Mesenchymal stem cell (in vitro differentiated cells and primary cell): ENCODE measurements around the gene TRIO.
A peak's percentile ranks its signal among the peaks of the same experiment; 100 is the strongest.

Source experiments
- DNase-seq: peaks from one replicate; pipeline ENCODE4 v3.0.0-alpha.2; 2013
- H2AFZ ChIP-seq: one replicate; pipeline ENCODE4 v1.6.1; 2013; ENCODE audit warnings: low read depth, mild to moderate bottlenecking, control low read depth, inconsistent platforms, low read length, moderate library complexity
- H2AK5ac ChIP-seq: 2 replicates; pipeline ENCODE4 v1.6.1; 2013; ENCODE audit warnings: low read length, moderate library complexity, mild to moderate bottlenecking, inconsistent platforms; ENCODE audit not compliant: severe bottlenecking
- H2BK120ac ChIP-seq: one replicate; pipeline ENCODE4 v1.6.1; 2013; ENCODE audit warnings: low read depth, mild to moderate bottlenecking, inconsistent platforms, low read length, moderate library complexity
- H2BK12ac ChIP-seq, 2 experiments: one replicate each; pipeline ENCODE4 v1.6.1; 2013; ENCODE audit warnings: inconsistent platforms in 2 of 2, low read length in 2 of 2, mild to moderate bottlenecking in 2 of 2, moderate library complexity in 2 of 2, control low read depth in 1 of 2
- H2BK15ac ChIP-seq: one replicate; pipeline ENCODE4 v1.6.1; 2013; ENCODE audit warnings: mild to moderate bottlenecking, low read depth, inconsistent platforms; ENCODE audit not compliant: poor library complexity, severe bottlenecking
- H2BK5ac ChIP-seq: 2 replicates; pipeline ENCODE4 v1.6.1; 2013; ENCODE audit warnings: low read depth, mild to moderate bottlenecking, low read length, control low read depth, inconsistent platforms; ENCODE audit not compliant: poor library complexity, severe bottlenecking
- H3K14ac ChIP-seq, 2 experiments: one replicate each; pipeline ENCODE4 v1.6.1; 2013; ENCODE audit warnings: inconsistent platforms in 2 of 2, low read length in 2 of 2, control low read depth in 1 of 2, mild to moderate bottlenecking in 1 of 2, moderate library complexity in 1 of 2
- H3K18ac ChIP-seq, 2 experiments: one replicate each; pipeline ENCODE4 v1.6.1; 2013; ENCODE audit warnings: inconsistent platforms in 2 of 2, low read length in 2 of 2, control low read depth in 1 of 2, low read depth in 1 of 2, mild to moderate bottlenecking in 1 of 2
- H3K23ac ChIP-seq, 2 experiments: one replicate each; pipeline ENCODE4 v1.6.1; 2013; ENCODE audit warnings: inconsistent platforms in 2 of 2, low read length in 2 of 2, mild to moderate bottlenecking in 2 of 2, moderate library complexity in 2 of 2, control low read depth in 1 of 2
- H3K27ac ChIP-seq: 2 replicates; pipeline ENCODE4 v1.5.1; 2013; ENCODE audit warnings: mild to moderate bottlenecking, moderate library complexity, low read length, control low read depth, inconsistent platforms; ENCODE audit not compliant: poor library complexity, severe bottlenecking
- H3K27me3 ChIP-seq, 2 experiments: 2 replicates each; pipeline versions ENCODE4 v1.6.1 to v1.7.0; 2013; ENCODE audit warnings: low read length in 2 of 2, mild to moderate bottlenecking in 2 of 2, moderate library complexity in 2 of 2, control low read depth in 1 of 2, inconsistent platforms in 1 of 2; ENCODE audit not compliant: control insufficient read depth in 1 of 2, insufficient read depth in 1 of 2
- H3K36me3 ChIP-seq, 2 experiments: 2 replicates each; pipeline versions ENCODE4 v1.6.1 to v1.7.0; 2013; ENCODE audit warnings: low read length in 2 of 2, control low read depth in 1 of 2, inconsistent platforms in 1 of 2, low read depth in 1 of 2, mild to moderate bottlenecking in 1 of 2; ENCODE audit not compliant: insufficient read depth in 2 of 2, control insufficient read depth in 1 of 2
- H3K4ac ChIP-seq, 2 experiments: one replicate each; pipeline ENCODE4 v1.6.1; 2013; ENCODE audit warnings: inconsistent platforms in 2 of 2, low read length in 2 of 2, mild to moderate bottlenecking in 2 of 2, moderate library complexity in 2 of 2, control low read depth in 1 of 2, low read depth in 1 of 2
- H3K4me1 ChIP-seq: 2 replicates; pipeline ENCODE4 v1.6.1; 2013; ENCODE audit warnings: low read depth, low read length, control low read depth; ENCODE audit not compliant: control insufficient read depth, insufficient read depth
- H3K4me2 ChIP-seq: 2 replicates; pipeline ENCODE4 v1.6.1; 2013; ENCODE audit warnings: low read length, mild to moderate bottlenecking, inconsistent platforms; ENCODE audit not compliant: poor library complexity, severe bottlenecking
- H3K4me3 ChIP-seq, 2 experiments: 2 replicates each; pipeline versions ENCODE4 v1.5.1 to v1.7.0; 2013; ENCODE audit warnings: low read length in 2 of 2, mild to moderate bottlenecking in 2 of 2, control low read depth in 1 of 2, low read depth in 1 of 2; ENCODE audit not compliant: insufficient read depth in 1 of 2
- H3K79me1 ChIP-seq: replicated peaks from 2 replicates; pipeline ENCODE4 v1.6.1; 2013; ENCODE audit warnings: mild to moderate bottlenecking, control low read depth, low read length, inconsistent platforms; ENCODE audit not compliant: poor library complexity, severe bottlenecking
- H3K9ac ChIP-seq: 2 replicates; pipeline ENCODE4 v1.7.0; 2013; ENCODE audit warnings: mild to moderate bottlenecking, low read length, moderate library complexity
- H3K9me3 ChIP-seq: 2 replicates; pipeline ENCODE4 v1.7.0; 2013; ENCODE audit warnings: mild to moderate bottlenecking, low read length; ENCODE audit not compliant: control insufficient read depth
- H4K8ac ChIP-seq: one replicate; pipeline ENCODE4 v1.6.1; 2013; ENCODE audit warnings: inconsistent platforms, mild to moderate bottlenecking, low read length, moderate library complexity
- H4K91ac ChIP-seq: one replicate; pipeline ENCODE4 v1.6.1; 2013; ENCODE audit warnings: mild to moderate bottlenecking, low read length, inconsistent platforms
- WGBS: methylation state at CpG from one replicate; pipeline ENCODE4 v1.1.7; 2013; ENCODE audit warnings: mixed read lengths; 5-methylcytosine and 5-hydroxymethylcytosine counted together

The TRIO gene

GRCh38 chr5:14330291-14330690, 187.1 kb downstream of the TRIO start:
- no peak overlapping the region for H2BK15ac ChIP-seq
- H2BK120ac ChIP-seq, result no peak overlapping the region
- H3K4me3 ChIP-seq, result no peak overlapping the region
- no peak overlapping the region for H3K27ac ChIP-seq
- peaks cover 42 to 92% of the 10 kb centered on the region in 2 experiments for H3K36me3 ChIP-seq
- H2BK12ac ChIP-seq, result no peak overlapping the region
- H3K4me1 ChIP-seq, result peaks cover 9% of the 10 kb centered on the region
- H2BK5ac ChIP-seq, result no peak overlapping the region
- no peak overlapping the region for H2AFZ ChIP-seq
- H3K9me3 ChIP-seq, result no peaks in the 10 kb centered on the region
- no peak overlapping the region for H3K14ac ChIP-seq
- H3K4ac ChIP-seq, result no peak overlapping the region
- H3K27me3 ChIP-seq, result no peaks in the 10 kb centered on the region
- no peak overlapping the region for H3K18ac ChIP-seq
- H3K79me1 ChIP-seq, result peaks cover 26% of the 10 kb centered on the region
- no peak overlapping the region for H4K8ac ChIP-seq
- no peak overlapping the region for H3K23ac ChIP-seq
- no peak overlapping the region for H4K91ac ChIP-seq
- no peak overlapping the region for H3K4me2 ChIP-seq
- H3K9ac ChIP-seq, result no peak overlapping the region
- WGBS, result no CpG with 5 or more reads among the region's 2 CpGs
- no peak overlapping the region for H2AK5ac ChIP-seq
- DNase-seq, result no peak

GRCh38 chr5:14330729-14331385, 187.7 kb downstream of the TRIO start:
- H2BK15ac ChIP-seq, result no peak overlapping the region

GRCh38 chr5:14331386-14331781, 188.2 kb downstream of the TRIO start:
- 91% methylated on average over 4 of the region's 4 CpGs for WGBS
- H3K27me3 ChIP-seq, result no peaks in the 10 kb centered on the region
- no peak overlapping the region for H3K9ac ChIP-seq
- no peak overlapping the region for H2AK5ac ChIP-seq
- H3K79me1 ChIP-seq, result peaks cover 25% of the 10 kb centered on the region
- H4K8ac ChIP-seq, result no peak overlapping the region
- H2BK15ac ChIP-seq, result no peak overlapping the region
- H3K9me3 ChIP-seq, result no peaks in the 10 kb centered on the region
- no peak overlapping the region for H2BK12ac ChIP-seq
- no peak overlapping the region for H3K23ac ChIP-seq
- no peak overlapping the region for H3K4ac ChIP-seq
- H2BK120ac ChIP-seq, result no peak overlapping the region
- H3K4me2 ChIP-seq, result no peak overlapping the region
- H3K36me3 ChIP-seq, result peaks cover 37 to 92% of the 10 kb centered on the region in 2 experiments
- no peak overlapping the region for H3K4me3 ChIP-seq
- H2BK5ac ChIP-seq, result no peak overlapping the region
- DNase-seq, result no peak
- H3K18ac ChIP-seq, result no peak overlapping the region
- H3K27ac ChIP-seq, result peak overlapping the region; percentile 52
- peaks cover 5% of the 10 kb centered on the region for H3K4me1 ChIP-seq
- H2AFZ ChIP-seq, result no peak overlapping the region
- no peak overlapping the region for H3K14ac ChIP-seq
- H4K91ac ChIP-seq, result no peak overlapping the region

More at GRCh38 chr5:14330729-14331385, 187.7 kb downstream of the TRIO start:
- no peak overlapping the region for H3K18ac ChIP-seq
- H3K4ac ChIP-seq, result no peak overlapping the region
- H3K4me3 ChIP-seq, result no peak overlapping the region
- peaks cover 7% of the 10 kb centered on the region for H3K4me1 ChIP-seq
- H3K36me3 ChIP-seq, result peaks cover 41 to 92% of the 10 kb centered on the region in 2 experiments
- DNase-seq, result no peak
- no peak overlapping the region for H3K4me2 ChIP-seq
- H3K27ac ChIP-seq, result peak overlapping the region; percentile 41
- H3K79me1 ChIP-seq, result peaks cover 22% of the 10 kb centered on the region
- no peak overlapping the region for H3K23ac ChIP-seq
- no peaks in the 10 kb centered on the region for H3K27me3 ChIP-seq
- H2BK5ac ChIP-seq, result no peak overlapping the region
- H3K9ac ChIP-seq, result no peak overlapping the region
- H4K91ac ChIP-seq, result no peak overlapping the region
- H3K14ac ChIP-seq, result no peak overlapping the region
- H2AK5ac ChIP-seq, result no peak overlapping the region
- H2BK12ac ChIP-seq, result no peak overlapping the region
- H3K9me3 ChIP-seq, result no peaks in the 10 kb centered on the region
- H4K8ac ChIP-seq, result no peak overlapping the region
- 97% methylated on average over 12 of the region's 14 CpGs for WGBS
- no peak overlapping the region for H2BK120ac ChIP-seq
- no peak overlapping the region for H2AFZ ChIP-seq

- no peak overlapping the region for H4K91ac ChIP-seq
- H3K36me3 ChIP-seq, result peaks cover 41 to 94% of the 10 kb centered on the region in 2 experiments
- no peak overlapping the region for H3K27ac ChIP-seq
- H3K4me2 ChIP-seq, result no peak overlapping the region
- no peak overlapping the region for H3K4me3 ChIP-seq
- WGBS, result 93% methylated on average over 5 of the region's 6 CpGs
- no peaks in the 10 kb centered on the region for H3K27me3 ChIP-seq
- H3K4me1 ChIP-seq, result peaks cover 5% of the 10 kb centered on the region
- no peak overlapping the region for H2BK5ac ChIP-seq
- H2BK120ac ChIP-seq, result no peak overlapping the region
- no peak overlapping the region for H3K18ac ChIP-seq
- no peak overlapping the region for H3K9ac ChIP-seq
- H3K9me3 ChIP-seq, result no peaks in the 10 kb centered on the region
- H3K23ac ChIP-seq, result no peak overlapping the region
- no peak overlapping the region for H4K8ac ChIP-seq
- peaks cover 30% of the 10 kb centered on the region for H3K79me1 ChIP-seq
- H3K14ac ChIP-seq, result no peak overlapping the region
- no peak overlapping the region for H2BK15ac ChIP-seq
- no peak overlapping the region for H2AK5ac ChIP-seq
- H2AFZ ChIP-seq, result no peak overlapping the region
- no peak for DNase-seq
- H2BK12ac ChIP-seq, result no peak overlapping the region
- H3K4ac ChIP-seq, result no peak overlapping the region
These were observed 189.0 kb downstream of the TRIO start for GRCh38 chr5:14332038-14332631.
